Neural progenitor cell (in vitro differentiated cells): Measurements from ENCODE around the gene SEMA3C. TPM values are rescaled to one million over a fixed set of nuclear protein-coding genes. Genes with fewer than 3 reads are reported as not detected.
A peak's percentile ranks its signal among the peaks of the same experiment; 100 is the strongest.

Source experiments
- DNase-seq: peaks from one replicate; pipeline ENCODE4 v3.0.0-alpha.2; 2016; ENCODE audit warnings: low spot score
- H2AFZ ChIP-seq: fragments of 200-600 bp; sonication (generic); replicated peaks from 2 replicates; pipeline ENCODE4 v1.6.1; 2016; ENCODE audit warnings: antibody characterized with exemption
- H3F3A ChIP-seq: fragments of 200-600 bp; sonication (generic); 2 replicates; pipeline ENCODE4 v1.6.1; 2016; ENCODE audit warnings: antibody characterized with exemption, low read depth
- H3K27ac ChIP-seq: fragments of 200-600 bp; sonication (generic); 2 replicates; pipeline ENCODE4 v1.5.1; 2016; ENCODE audit warnings: mild to moderate bottlenecking
- H3K27me3 ChIP-seq: fragments of 200-600 bp; sonication (generic); 2 replicates; pipeline ENCODE4 v1.6.1; 2016; ENCODE audit warnings: mild to moderate bottlenecking, moderate library complexity
- H3K36me3 ChIP-seq: fragments of 200-600 bp; sonication (generic); 2 replicates; pipeline ENCODE4 v1.5.1; 2016
- H3K4me1 ChIP-seq: fragments of 200-600 bp; sonication (generic); 2 replicates; pipeline ENCODE4 v1.6.1; 2016; ENCODE audit warnings: mixed run types
- H3K4me2 ChIP-seq: fragments of 200-600 bp; sonication (generic); 2 replicates; pipeline ENCODE4 v1.6.1; 2016
- H3K4me3 ChIP-seq: fragments of 200-600 bp; sonication (generic); 2 replicates; pipeline ENCODE4 v1.5.1; 2016
- H3K79me2 ChIP-seq: fragments of 200-600 bp; sonication (generic); 2 replicates; pipeline ENCODE4 v1.6.1; 2016; ENCODE audit warnings: low read depth
- H3K9ac ChIP-seq: fragments of 200-600 bp; sonication (generic); 2 replicates; pipeline ENCODE4 v1.6.1; 2016
- H3K9me3 ChIP-seq: fragments of 200-600 bp; sonication (generic); 2 replicates; pipeline ENCODE4 v1.5.1; 2016; ENCODE audit warnings: low read depth
- H4K20me1 ChIP-seq: fragments of 200-600 bp; sonication (generic); 2 replicates; pipeline ENCODE4 v1.6.1; 2016; ENCODE audit warnings: low read depth
- H3K27ac Mint-ChIP-seq: 3 replicates; pipeline ENCODE4 v1.8.0; 2021; ENCODE audit warnings: mixed read lengths
- H3K27me3 Mint-ChIP-seq: 2 replicates; pipeline ENCODE4 v1.8.0; 2022; ENCODE audit warnings: low read depth, mild to moderate bottlenecking, inconsistent platforms, moderate library complexity, mixed read lengths; ENCODE audit not compliant: insufficient read depth
- H3K36me3 Mint-ChIP-seq: 3 replicates; pipeline ENCODE4 v1.8.0; 2021; ENCODE audit warnings: mixed read lengths
- H3K4me1 Mint-ChIP-seq: 3 replicates; pipeline ENCODE4 v1.8.0; 2021; ENCODE audit warnings: mixed read lengths
- H3K4me3 Mint-ChIP-seq: 3 replicates; pipeline ENCODE4 v1.8.0; 2021; ENCODE audit warnings: mild to moderate bottlenecking, moderate library complexity, mixed read lengths
- H3K9me3 Mint-ChIP-seq: 3 replicates; pipeline ENCODE4 v1.8.0; 2020; ENCODE audit warnings: mixed read lengths
- EZH2 ChIP-seq: fragments of 200-600 bp; sonication (generic); IDR thresholded peaks from 2 replicates; pipeline ENCODE4 v1.6.1; 2017; ENCODE audit warnings: antibody characterized with exemption, mild to moderate bottlenecking, moderate library complexity
- EZH2phosphoT487 ChIP-seq: fragments of 200-600 bp; sonication (generic); IDR thresholded peaks from 2 replicates; pipeline ENCODE4 v1.6.1; 2017; ENCODE audit warnings: antibody characterized with exemption
- total RNA-seq: library from RNA; depleted of rRNA; stranded (reverse); fragments of >200 nt; gene quantifications from 2 replicates; pipeline ENCODE4 v1.2.3, GENCODE V29; 2015; ENCODE audit warnings: low replicate concordance
- TF ChIP-seq, protein P1 (sequence below): fragments of 200-600 bp; sonication (generic); IDR thresholded peaks from 2 replicates; pipeline ENCODE4 v1.5.1; 2017; ENCODE audit warnings: antibody characterized with exemption, mild to moderate bottlenecking

SEMA3C gene
- total RNA-seq, 1 donor from 2014 or later, result 0.54 TPM

- no peak overlapping the region for H3K4me3 Mint-ChIP-seq
- H3K36me3 Mint-ChIP-seq, result no peaks in the 10 kb centered on the region
- Histone ChIP-seq H3K27me3 (no peaks in the 10 kb centered on the region), H3F3A (no peaks in the 10 kb centered on the region), H3K79me2 (no peaks in the 10 kb centered on the region), H3K27ac (no peak overlapping the region), H3K9ac (no peak overlapping the region), H3K4me3 (no peak overlapping the region), H3K4me2 (no peak overlapping the region), H4K20me1 (no peaks in the 10 kb centered on the region), H3K36me3 (no peaks in the 10 kb centered on the region), H3K9me3 (no peaks in the 10 kb centered on the region), H2AFZ (peak overlapping the region; percentile 13), H3K4me1 (no peaks in the 10 kb centered on the region)
- no peaks in the 10 kb centered on the region for H3K4me1 Mint-ChIP-seq
- DNase-seq, result no peak
- TF ChIP-seq, protein P1, sequence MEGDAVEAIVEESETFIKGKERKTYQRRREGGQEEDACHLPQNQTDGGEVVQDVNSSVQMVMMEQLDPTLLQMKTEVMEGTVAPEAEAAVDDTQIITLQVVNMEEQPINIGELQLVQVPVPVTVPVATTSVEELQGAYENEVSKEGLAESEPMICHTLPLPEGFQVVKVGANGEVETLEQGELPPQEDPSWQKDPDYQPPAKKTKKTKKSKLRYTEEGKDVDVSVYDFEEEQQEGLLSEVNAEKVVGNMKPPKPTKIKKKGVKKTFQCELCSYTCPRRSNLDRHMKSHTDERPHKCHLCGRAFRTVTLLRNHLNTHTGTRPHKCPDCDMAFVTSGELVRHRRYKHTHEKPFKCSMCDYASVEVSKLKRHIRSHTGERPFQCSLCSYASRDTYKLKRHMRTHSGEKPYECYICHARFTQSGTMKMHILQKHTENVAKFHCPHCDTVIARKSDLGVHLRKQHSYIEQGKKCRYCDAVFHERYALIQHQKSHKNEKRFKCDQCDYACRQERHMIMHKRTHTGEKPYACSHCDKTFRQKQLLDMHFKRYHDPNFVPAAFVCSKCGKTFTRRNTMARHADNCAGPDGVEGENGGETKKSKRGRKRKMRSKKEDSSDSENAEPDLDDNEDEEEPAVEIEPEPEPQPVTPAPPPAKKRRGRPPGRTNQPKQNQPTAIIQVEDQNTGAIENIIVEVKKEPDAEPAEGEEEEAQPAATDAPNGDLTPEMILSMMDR, result no peak
- TF ChIP-seq EZH2, result no peak
- TF ChIP-seq EZH2phosphoT487, result no peak
- no peak overlapping the region for H3K27ac Mint-ChIP-seq
- peaks cover 2% of the 10 kb centered on the region for H3K27me3 Mint-ChIP-seq
- H3K9me3 Mint-ChIP-seq, result peaks cover 3% of the 10 kb centered on the region
Observed at GRCh38 chr7:80733333-80733915, 185.4 kb downstream of the SEMA3C start.

GRCh38 chr7:80732630-80733029, 186.2 kb downstream of the SEMA3C start:
- Histone ChIP-seq H3K4me2 (no peak overlapping the region), H2AFZ (peak overlapping the region; percentile 13), H3K27me3 (no peaks in the 10 kb centered on the region), H3K4me3 (no peak overlapping the region), H3K9ac (no peak overlapping the region), H3F3A (no peaks in the 10 kb centered on the region), H4K20me1 (no peaks in the 10 kb centered on the region), H3K27ac (no peak overlapping the region), H3K4me1 (no peaks in the 10 kb centered on the region), H3K36me3 (no peaks in the 10 kb centered on the region), H3K79me2 (no peaks in the 10 kb centered on the region), H3K9me3 (no peaks in the 10 kb centered on the region)
- peaks cover 2% of the 10 kb centered on the region for H3K27me3 Mint-ChIP-seq
- H3K4me3 Mint-ChIP-seq, result no peak overlapping the region
- no peak overlapping the region for H3K27ac Mint-ChIP-seq
- no peak for TF ChIP-seq EZH2phosphoT487
- TF ChIP-seq, protein P1, result peak; percentile 51
- no peak for TF ChIP-seq EZH2
- peak; percentile 20 for DNase-seq
- H3K36me3 Mint-ChIP-seq, result no peaks in the 10 kb centered on the region
- no peaks in the 10 kb centered on the region for H3K4me1 Mint-ChIP-seq
- peaks cover 3% of the 10 kb centered on the region for H3K9me3 Mint-ChIP-seq

GRCh38 chr7:80731281-80731680, 187.6 kb downstream of the SEMA3C start:
- no peak for DNase-seq
- Histone ChIP-seq H3K4me2 (no peak overlapping the region), H3K9me3 (no peaks in the 10 kb centered on the region), H3F3A (no peaks in the 10 kb centered on the region), H3K27ac (no peak overlapping the region), H4K20me1 (no peaks in the 10 kb centered on the region), H2AFZ (no peak overlapping the region), H3K36me3 (no peaks in the 10 kb centered on the region), H3K27me3 (no peaks in the 10 kb centered on the region), H3K4me1 (no peaks in the 10 kb centered on the region), H3K79me2 (no peaks in the 10 kb centered on the region), H3K9ac (no peak overlapping the region), H3K4me3 (no peak overlapping the region)
- no peaks in the 10 kb centered on the region for H3K36me3 Mint-ChIP-seq
- no peak overlapping the region for H3K4me3 Mint-ChIP-seq
- H3K9me3 Mint-ChIP-seq, result peaks cover 3% of the 10 kb centered on the region
- peaks cover 4% of the 10 kb centered on the region for H3K27me3 Mint-ChIP-seq
- TF ChIP-seq, protein P1, result no peak
- TF ChIP-seq EZH2 (no peak), EZH2phosphoT487 (no peak)
- peaks cover 3% of the 10 kb centered on the region for H3K4me1 Mint-ChIP-seq
- H3K27ac Mint-ChIP-seq, result no peak overlapping the region
